ENCODE measurements around the gene MYO5A. TPM values are rescaled to one million over a fixed set of nuclear protein-coding genes. Genes with fewer than 3 reads are reported as not detected.

Gene MYO5A
- polyA plus RNA-seq, 1 of the 3 experiments (the other 2 are of a cell fraction) = 11.0 TPM

GRCh38 chr15:52521682-52522081 is 7.0 kb downstream of the MYO5A start (continued):
- no peak for TF ChIP-seq CHD2 (IDR thresholded peaks at IDR 0.05; ENCODE audit: low read length, partially characterized antibody)
- no peak for TF ChIP-seq SIN3A (IDR thresholded peaks at IDR 0.05; ENCODE audit: borderline replicate concordance, low read depth, low read length)
- no peak for TF ChIP-seq PBX3 (IDR thresholded peaks at IDR 0.05)

GRCh38 chr15:52520421-52520820 is 8.3 kb downstream of the MYO5A start:
- peaks cover 2 to 9% of the 10 kb centered on the region in 2 experiments; a peak in 3 of 4 replicates for H3K4me1 ChIP-seq (ENCODE audit: control insufficient read depth in 1 of 2, insufficient read depth in 2 of 2, low read depth in 1 of 2, low read length in 1 of 2)
- H3K9ac ChIP-seq = no peak overlapping the region
- TF ChIP-seq CTCF (IDR thresholded peaks at IDR 0.05) (no peak), ELF1 (IDR thresholded peaks at IDR 0.05) (no peak), EP300 (IDR thresholded peaks at IDR 0.05; ENCODE audit: borderline replicate concordance in 1 of 2, low read depth in 1 of 2, low read length in 1 of 2) (no peak), USF2 (IDR thresholded peaks at IDR 0.05; ENCODE audit: borderline replicate concordance, low read depth, low read length) (no peak), PBX3 (IDR thresholded peaks at IDR 0.05) (no peak), RAD21 (IDR thresholded peaks at IDR 0.05; ENCODE audit: low read length) (no peak), MAX (IDR thresholded peaks at IDR 0.05; ENCODE audit: low read depth) (no peak), NFIC (IDR thresholded peaks at IDR 0.05; ENCODE audit: borderline replicate concordance) (no peak), REST (IDR thresholded peaks at IDR 0.05; ENCODE audit: low read depth, low read length) (no peak)
- H2AFZ ChIP-seq (ENCODE audit: low read depth) = no peak overlapping the region
- peaks cover 37% of the 10 kb centered on the region for H3K79me2 ChIP-seq (ENCODE audit: insufficient read depth)
- no peaks in the 10 kb centered on the region for H3K27me3 ChIP-seq (ENCODE audit: insufficient read depth)
- CTCF ChIA-PET = no interaction called here
- POLR2A ChIA-PET = no interaction called here
- H3K4me3 ChIP-seq (ENCODE audit: low read depth in 2 of 2, low read length in 1 of 2) = no peak overlapping the region
- H3K36me3 ChIP-seq (replicated peaks in 1 of 2; ENCODE audit: control insufficient read depth in 1 of 2, insufficient read depth in 2 of 2, low read length in 1 of 2) = no peaks in the 10 kb centered on the region
- no peaks in the 10 kb centered on the region for H3K9me3 ChIP-seq
- H3K4me2 ChIP-seq = no peak overlapping the region
- H3K9me2 ChIP-seq = no peaks in the 10 kb centered on the region
- H3F3A ChIP-seq (replicated peaks; ENCODE audit: insufficient read depth) = peaks cover 13% of the 10 kb centered on the region
- H4K20me1 ChIP-seq (ENCODE audit: insufficient read depth) = peaks cover 27% of the 10 kb centered on the region
- H3K27ac ChIP-seq (ENCODE audit: low read depth in 2 of 2, low read length in 1 of 2) = no peak overlapping the region
- no peak for DNase-seq

Data from SK-N-SH (cell line).